Thoracic aorta (tissue), 2 donors: ENCODE results near the gene WDPCP. TPM values are rescaled to one million over a fixed set of nuclear protein-coding genes. Genes with fewer than 3 reads are reported as not detected.
"Not testable (repeated sequence)": the region's sequence is repeated elsewhere in the genome, so short reads cannot be mapped to it uniquely, and the experiment has no call there.

Experiments used
- ATAC-seq: fragments of 150-250 bp; one replicate; pipeline ENCODE4 v1.8.0; 2017; ENCODE audit warnings: low read depth; ENCODE audit not compliant: insufficient number of reproducible peaks, low FRiP score
- DNase-seq: peaks from one replicate; pipeline ENCODE4 v3.0.0-alpha.2; 2020; ENCODE audit warnings: low spot score
- H3K27ac ChIP-seq, 2 donors: fragments of 200-600 bp; sonication (generic); 1 replicate in 1 of 2; 2 replicates in 1 of 2; pipeline ENCODE4 v1.5.1; 2016; ENCODE audit warnings: mild to moderate bottlenecking in 2 of 2, moderate library complexity in 2 of 2
- H3K27me3 ChIP-seq: fragments of 200-600 bp; sonication (generic); replicated peaks from 2 replicates; pipeline ENCODE4 v1.6.0; 2016; ENCODE audit warnings: mild to moderate bottlenecking; ENCODE audit not compliant: insufficient read depth
- H3K36me3 ChIP-seq: fragments of 200-600 bp; sonication (generic); one replicate; pipeline ENCODE4 v1.5.1; 2016
- H3K4me1 ChIP-seq, 2 donors: fragments of 200-600 bp; sonication (generic); 1 replicate in 1 of 2; 2 replicates in 1 of 2; pipeline versions ENCODE4 v1.5.1 to v1.6.0; 2016; ENCODE audit warnings: low read depth in 2 of 2, mild to moderate bottlenecking in 1 of 2; ENCODE audit not compliant: control insufficient read depth in 1 of 2
- H3K4me3 ChIP-seq: fragments of 200-600 bp; sonication (generic); 2 replicates; pipeline ENCODE4 v1.5.1; 2016; ENCODE audit warnings: mild to moderate bottlenecking
- H3K9me3 ChIP-seq: fragments of 200-600 bp; sonication (generic); 2 replicates; pipeline ENCODE4 v1.5.1; 2016
- CTCF ChIP-seq: fragments of 200-600 bp; sonication (generic); IDR thresholded peaks from one replicate; pipeline ENCODE4 v1.5.1; 2019; ENCODE audit warnings: antibody characterized with exemption
- total RNA-seq, 2 donors: library from RNA; depleted of rRNA; stranded (reverse); fragments of >200 nt; gene quantifications; one replicate each; pipeline versions ENCODE4 v1.1.0 to v1.2.3, GENCODE V29; 2016

Gene WDPCP
- total RNA-seq, 2 donors from 2014 or later: 13.7 to 16.2 TPM

DNA sequence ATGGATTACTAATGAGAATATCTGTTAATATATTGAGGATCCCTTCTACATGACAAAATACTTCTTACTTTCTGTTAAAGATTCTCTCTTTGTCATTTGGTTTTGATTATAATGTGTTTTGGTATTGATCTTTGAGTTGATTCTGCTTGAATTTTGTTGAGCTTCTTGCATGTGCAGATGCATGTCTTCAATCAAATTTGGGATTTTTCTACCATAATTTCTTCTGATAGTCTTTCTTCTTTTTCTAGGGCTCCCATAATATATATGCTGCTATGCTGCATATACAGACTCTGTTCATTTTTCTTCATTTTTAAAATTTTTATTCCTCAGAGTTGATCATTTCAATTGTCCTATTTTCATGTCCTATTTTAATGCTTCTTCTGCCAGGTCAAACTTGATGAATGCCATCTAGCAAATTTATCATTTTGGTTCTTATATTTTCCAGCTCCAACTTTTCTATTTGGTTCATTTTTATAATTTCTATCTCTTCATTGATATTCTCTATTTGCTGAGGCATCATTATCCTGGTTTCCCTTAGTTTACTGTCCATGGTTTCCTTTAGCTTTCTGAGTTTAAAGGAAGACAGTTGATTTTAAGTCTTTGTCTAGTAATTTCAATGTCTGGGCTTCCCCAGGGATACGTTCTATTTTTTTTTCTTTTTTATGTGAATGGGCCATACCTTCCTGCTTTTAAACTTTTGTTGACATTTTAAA, 244.7 kb downstream of the WDPCP start:
- no peak for TF ChIP-seq CTCF
- no peak overlapping the region for H3K4me3 ChIP-seq
- no peak for ATAC-seq

DNA sequence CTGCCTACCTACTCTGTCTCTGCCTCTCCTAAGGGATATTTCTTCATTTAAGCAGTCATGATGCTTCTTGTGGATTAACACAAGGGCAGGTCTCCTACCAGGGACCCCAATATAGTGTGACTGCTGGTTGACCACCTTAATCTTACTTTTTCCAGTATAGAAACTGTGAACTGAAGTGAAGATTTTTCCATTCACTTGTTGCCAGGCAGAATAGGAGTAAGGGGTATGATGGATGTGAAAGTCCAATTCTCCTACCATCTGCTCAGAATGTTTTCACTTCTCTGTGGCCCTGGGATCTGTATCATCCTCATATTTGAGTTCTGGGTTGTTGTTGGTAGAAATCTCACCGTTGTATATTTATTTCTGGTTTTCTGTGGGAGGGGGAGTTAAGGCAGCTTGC, 247.8 kb downstream of the WDPCP start:
- DNase-seq: no peak
- Histone ChIP-seq H3K36me3 (no peaks in the 10 kb centered on the region), H3K27ac (no peak overlapping the region), H3K4me3 (no peak overlapping the region), H3K9me3 (peaks cover 20% of the 10 kb centered on the region), H3K4me1 (no peaks in the 10 kb centered on the region), H3K27me3 (no peaks in the 10 kb centered on the region)
- ATAC-seq: no peak
- no peak for TF ChIP-seq CTCF

More for the DNA sequence above, 244.7 kb downstream of the WDPCP start:
- Histone ChIP-seq H3K27me3 (no peaks in the 10 kb centered on the region), H3K36me3 (no peaks in the 10 kb centered on the region), H3K4me1 (no peaks in the 10 kb centered on the region), H3K27ac (no peak overlapping the region), H3K9me3 (peaks cover 18% of the 10 kb centered on the region)
- no peak for DNase-seq

GRCh38 chr2:63334910-63335309, 253.4 kb downstream of the WDPCP start:
- H3K36me3 ChIP-seq: no peaks in the 10 kb centered on the region
- no peak for DNase-seq
- no peak for TF ChIP-seq CTCF
- no peaks in the 10 kb centered on the region for H3K4me1 ChIP-seq
- no peak for ATAC-seq
- H3K4me3 ChIP-seq: no peak overlapping the region
- H3K27me3 ChIP-seq: no peaks in the 10 kb centered on the region
- H3K9me3 ChIP-seq: peaks cover 3% of the 10 kb centered on the region
- H3K27ac ChIP-seq: no peak overlapping the region

DNA sequence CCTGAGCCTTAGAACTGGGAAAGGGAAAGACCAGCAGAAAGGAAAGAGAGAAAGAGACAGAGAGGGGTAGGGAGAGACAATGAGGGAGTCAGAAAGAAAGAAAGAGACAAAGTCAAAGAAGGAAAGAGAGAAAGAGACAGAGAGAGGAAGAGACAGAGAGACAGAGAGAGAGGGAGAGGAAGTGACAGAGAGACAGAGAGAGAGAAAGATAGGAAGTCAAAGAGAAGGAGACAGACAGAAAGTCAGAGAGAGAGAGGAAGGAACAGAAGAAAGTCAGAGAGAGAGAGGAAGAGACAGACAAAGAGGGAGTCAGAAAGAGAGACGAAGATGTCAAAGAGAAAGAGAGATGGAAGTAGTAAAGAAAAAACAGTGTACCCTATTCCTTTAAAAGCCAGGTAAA, 261.8 kb downstream of the WDPCP start:
- peaks cover 2% of the 10 kb centered on the region for H3K9me3 ChIP-seq
- no peak overlapping the region for H3K4me3 ChIP-seq
- H3K27me3 ChIP-seq: no peaks in the 10 kb centered on the region
- H3K27ac ChIP-seq: no peak overlapping the region
- DNase-seq: no peak
- ATAC-seq: no peak
- H3K36me3 ChIP-seq: no peaks in the 10 kb centered on the region
- TF ChIP-seq CTCF: no peak
- no peaks in the 10 kb centered on the region for H3K4me1 ChIP-seq

- not testable (repeated sequence) for ATAC-seq, H3K4me1 ChIP-seq, H3K9me3 ChIP-seq, DNase-seq, H3K27me3 ChIP-seq, H3K36me3 ChIP-seq, H3K27ac ChIP-seq, H3K4me3 ChIP-seq
Measured at GRCh38 chr2:63323662-63324061, 264.6 kb downstream of the WDPCP start.

- not testable (repeated sequence) for ATAC-seq, H3K9me3 ChIP-seq, H3K4me3 ChIP-seq
Measured at GRCh38 chr2:63321973-63322372, 266.3 kb downstream of the WDPCP start.

More at GRCh38 chr2:63321973-63322372, 266.3 kb downstream of the WDPCP start:
- H3K27me3 ChIP-seq, H3K36me3 ChIP-seq, DNase-seq, H3K4me1 ChIP-seq, H3K27ac ChIP-seq: not testable (repeated sequence)
